Activated CD4-positive, alpha-beta T cell treated with anti-CD3 and anti-CD28 coated beads, Interleukin-2, Interleukin-4, amounts not matched to agents 100 ng/mL and 50 ng/mL, durations not matched to agents 16 hours and 8 hours (primary cell): Measurements from ENCODE around the gene ANKRD44.

Source experiments
- DNase-seq: peaks from one replicate; pipeline ENCODE4 v3.0.0-alpha.2; 2020; ENCODE audit warnings: low spot score

Gene ANKRD44

GRCh38 chr2:197322143-197322542 lies 11.6 kb upstream of the ANKRD44 start:
- DNase-seq, result no peak

- no peak for DNase-seq
Measured at GRCh38 chr2:197315371-197315770, 4.8 kb upstream of the ANKRD44 start.

GRCh38 chr2:197312186-197312585 lies 1.6 kb upstream of the ANKRD44 start:
- DNase-seq, result no peak

GRCh38 chr2:197311421-197312033 lies 947 bp upstream of the ANKRD44 start:
- DNase-seq, result no peak

GRCh38 chr2:197310987-197311420 lies 424 bp upstream of the ANKRD44 start:
- DNase-seq, result no peak

GRCh38 chr2:197309691-197310231 lies 819 bp downstream of the ANKRD44 start:
- DNase-seq, result peak; percentile 66

- DNase-seq, result no peak
Measured at GRCh38 chr2:197308996-197309690, 1.4 kb downstream of the ANKRD44 start.

- no peak for DNase-seq
Measured at GRCh38 chr2:197308585-197308984, 2.0 kb downstream of the ANKRD44 start.

- DNase-seq, result peak; percentile 74
Measured at GRCh38 chr2:197307933-197308521, 2.6 kb downstream of the ANKRD44 start.

GRCh38 chr2:197307236-197307932 lies 3.2 kb downstream of the ANKRD44 start:
- DNase-seq, result no peak

GRCh38 chr2:197306696-197307040 lies 3.9 kb downstream of the ANKRD44 start:
- DNase-seq, result no peak

- no peak for DNase-seq
Measured at GRCh38 chr2:197306024-197306695, 4.4 kb downstream of the ANKRD44 start.

GRCh38 chr2:197304556-197305011 lies 6.0 kb downstream of the ANKRD44 start:
- peak; percentile 81 for DNase-seq

- no peak for DNase-seq
Measured at GRCh38 chr2:197300139-197300538, 10.4 kb downstream of the ANKRD44 start.

- DNase-seq, result no peak
Measured at GRCh38 chr2:197298609-197299008, 12.0 kb downstream of the ANKRD44 start.

- DNase-seq, result peak; percentile 68
Measured at GRCh38 chr2:197297772-197298318, 12.7 kb downstream of the ANKRD44 start.

- no peak for DNase-seq
Measured at GRCh38 chr2:197297266-197297665, 13.3 kb downstream of the ANKRD44 start.

GRCh38 chr2:197296835-197297234 lies 13.7 kb downstream of the ANKRD44 start:
- no peak for DNase-seq

- no peak for DNase-seq
Measured at GRCh38 chr2:197294260-197294659, 16.3 kb downstream of the ANKRD44 start.

- DNase-seq, result peak; percentile 64
Measured at GRCh38 chr2:197293252-197294007, 17.1 kb downstream of the ANKRD44 start.

GRCh38 chr2:197292619-197293018 lies 18.0 kb downstream of the ANKRD44 start:
- no peak for DNase-seq
